H9 (cell line): ENCODE data around the gene GSTP1. TPM values are rescaled to one million over a fixed set of nuclear protein-coding genes. Genes with fewer than 3 reads are reported as not detected.

Experiments
- DNase-seq: peaks from one replicate; pipeline ENCODE4 v3.0.0-alpha.2; 2017
- H2AFZ ChIP-seq: one replicate; pipeline ENCODE4 v1.6.1; 2013; ENCODE audit warnings: mild to moderate bottlenecking, low read length, control low read depth, moderate library complexity
- H2AK5ac ChIP-seq: 2 replicates; pipeline ENCODE4 v1.6.1; 2013; ENCODE audit warnings: low read length, control low read depth, mixed read lengths; ENCODE audit not compliant: insufficient read length
- H2BK120ac ChIP-seq: one replicate; pipeline ENCODE4 v1.6.1; 2013; ENCODE audit warnings: low read depth, mild to moderate bottlenecking, low read length, control low read depth, inconsistent platforms; ENCODE audit not compliant: poor library complexity, severe bottlenecking
- H2BK12ac ChIP-seq: 2 replicates; pipeline ENCODE4 v1.6.1; 2013; ENCODE audit warnings: low read length, control low read depth, mixed read lengths, low read depth; ENCODE audit not compliant: insufficient read length
- H2BK15ac ChIP-seq: 2 replicates; pipeline ENCODE4 v1.6.1; 2013; ENCODE audit warnings: low read depth, low read length, control low read depth
- H2BK20ac ChIP-seq: one replicate; pipeline ENCODE4 v1.6.1; 2013; ENCODE audit warnings: low read depth, mild to moderate bottlenecking, low read length, control low read depth, inconsistent platforms; ENCODE audit not compliant: poor library complexity, severe bottlenecking
- H2BK5ac ChIP-seq: 2 replicates; pipeline ENCODE4 v1.6.1; 2013; ENCODE audit warnings: low read length, control low read depth, mixed read lengths; ENCODE audit not compliant: insufficient read length
- H3K14ac ChIP-seq: 2 replicates; pipeline ENCODE4 v1.6.1; 2013; ENCODE audit warnings: low read length, control low read depth; ENCODE audit not compliant: insufficient read depth
- H3K18ac ChIP-seq: 2 replicates; pipeline ENCODE4 v1.6.1; 2013; ENCODE audit warnings: low read depth, mild to moderate bottlenecking, mixed read lengths, low read length, control low read depth; ENCODE audit not compliant: insufficient read length
- H3K23ac ChIP-seq: 2 replicates; pipeline ENCODE4 v1.6.1; 2013; ENCODE audit warnings: low read length, control low read depth, mixed read lengths, low read depth; ENCODE audit not compliant: insufficient read length
- H3K23me2 ChIP-seq: 2 replicates; pipeline ENCODE4 v1.6.1; 2013; ENCODE audit warnings: low read depth, mild to moderate bottlenecking, mixed read lengths, low read length, control low read depth; ENCODE audit not compliant: insufficient read length, poor library complexity, severe bottlenecking
- H3K27ac ChIP-seq: 2 replicates; pipeline ENCODE4 v1.5.1; 2013; ENCODE audit warnings: low read length, control low read depth, mixed read lengths, low read depth; ENCODE audit not compliant: insufficient read length
- H3K27me3 ChIP-seq: 2 replicates; pipeline ENCODE4 v1.6.1; 2013; ENCODE audit warnings: low read length, control low read depth, inconsistent platforms; ENCODE audit not compliant: insufficient read depth
- H3K4ac ChIP-seq: 2 replicates; pipeline ENCODE4 v1.6.1; 2013; ENCODE audit warnings: low read depth, mild to moderate bottlenecking, control low read depth, inconsistent platforms, low read length, moderate library complexity
- H3K4me1 ChIP-seq: 2 replicates; pipeline ENCODE4 v1.6.1; 2013; ENCODE audit warnings: low read length, control low read depth, inconsistent platforms; ENCODE audit not compliant: insufficient read depth
- H3K4me2 ChIP-seq: 2 replicates; pipeline ENCODE4 v1.6.1; 2013; ENCODE audit warnings: low read length, control low read depth, mixed read lengths; ENCODE audit not compliant: insufficient read length, insufficient read depth
- H3K56ac ChIP-seq: 2 replicates; pipeline ENCODE4 v1.6.1; 2013; ENCODE audit warnings: low read depth, mild to moderate bottlenecking, mixed read lengths, low read length, control low read depth; ENCODE audit not compliant: insufficient read length
- H3K79me1 ChIP-seq: 2 replicates; pipeline ENCODE4 v1.6.1; 2013; ENCODE audit warnings: low read depth, mild to moderate bottlenecking, moderate library complexity, low read length, control low read depth, inconsistent platforms; ENCODE audit not compliant: insufficient read depth, poor library complexity, severe bottlenecking
- H3K79me2 ChIP-seq: 2 replicates; pipeline ENCODE4 v1.6.1; 2013; ENCODE audit warnings: low read length, control low read depth, inconsistent platforms; ENCODE audit not compliant: insufficient read depth
- H3K9ac ChIP-seq: 2 replicates; pipeline ENCODE4 v1.6.1; 2013; ENCODE audit warnings: low read length, control low read depth, mixed read lengths; ENCODE audit not compliant: insufficient read length; ENCODE audit errors: extremely low read depth
- H3K9me3 ChIP-seq: one replicate; pipeline ENCODE4 v1.6.1; 2013; ENCODE audit warnings: low read depth, low read length, inconsistent platforms; ENCODE audit not compliant: control insufficient read depth
- H3T11ph ChIP-seq: one replicate; pipeline ENCODE4 v1.6.1; 2013; ENCODE audit warnings: mild to moderate bottlenecking, low read length, control low read depth, inconsistent platforms
- H4K20me1 ChIP-seq: one replicate; pipeline ENCODE4 v1.6.1; 2013; ENCODE audit not compliant: control insufficient read depth, insufficient read length, insufficient read depth
- H4K5ac ChIP-seq: 2 replicates; pipeline ENCODE4 v1.6.1; 2013; ENCODE audit warnings: low read depth, mild to moderate bottlenecking, mixed read lengths, low read length, control low read depth; ENCODE audit not compliant: insufficient read length
- H4K8ac ChIP-seq: replicated peaks from 2 replicates; pipeline ENCODE4 v1.6.1; 2013; ENCODE audit warnings: low read length, control low read depth, mixed read lengths, low read depth; ENCODE audit not compliant: insufficient read length
- H4K91ac ChIP-seq: 2 replicates; pipeline ENCODE4 v1.6.1; 2013; ENCODE audit warnings: low read depth, mild to moderate bottlenecking, moderate library complexity, mixed read lengths, low read length, control low read depth; ENCODE audit not compliant: insufficient read length
- H3K27ac Mint-ChIP-seq, 3 experiments: 2 replicates in 2 of 3; 3 replicates in 1 of 3; pipeline ENCODE4 v1.8.0; 2020 to 2021; ENCODE audit warnings: mixed read lengths in 3 of 3, mild to moderate bottlenecking in 1 of 3, moderate library complexity in 1 of 3
- H3K27me3 Mint-ChIP-seq: 2 replicates; pipeline ENCODE4 v1.8.0; 2021; ENCODE audit warnings: low read depth, mild to moderate bottlenecking, moderate library complexity, mixed read lengths
- H3K36me3 Mint-ChIP-seq, 3 experiments: 2 replicates in 2 of 3; 3 replicates in 1 of 3; pipeline ENCODE4 v1.8.0; 2020 to 2021; ENCODE audit warnings: low read depth in 3 of 3, mixed read lengths in 3 of 3; ENCODE audit not compliant: insufficient read depth in 1 of 3
- H3K4me1 Mint-ChIP-seq, 2 experiments: 2 replicates each; pipeline ENCODE4 v1.8.0; 2020; ENCODE audit warnings: mixed read lengths in 2 of 2
- H3K4me3 Mint-ChIP-seq, 2 experiments: 2 replicates in 1 of 2; 3 replicates in 1 of 2; pipeline ENCODE4 v1.8.0; 2020 to 2021; ENCODE audit warnings: mild to moderate bottlenecking in 2 of 2, mixed read lengths in 2 of 2, moderate library complexity in 1 of 2
- H3K9me3 Mint-ChIP-seq, 2 experiments: 2 replicates in 1 of 2; 3 replicates in 1 of 2; pipeline ENCODE4 v1.8.0; 2020; ENCODE audit warnings: mild to moderate bottlenecking in 2 of 2, mixed read lengths in 2 of 2, moderate library complexity in 1 of 2
- WGBS: extraction: QIAGEN DNeasy Blood & Tissue Kit; methylation state at CpG from one replicate; pipeline ENCODE4 v1.1.7; 2013; ENCODE audit warnings: missing lambda C conversion rate, low lambda C conversion rate, mixed read lengths; ENCODE audit not compliant: insufficient read length; ENCODE audit errors: extremely low coverage; 5-methylcytosine and 5-hydroxymethylcytosine counted together
- total RNA-seq: library from RNA; stranded (reverse); gene quantifications from 2 replicates; pipeline ENCODE4 v1.2.1, GENCODE V29; 2021
- TF ChIP-seq, protein P1 (sequence below): fragments of 200-600 bp; sonication (generic); conservative IDR thresholded peaks from 3 replicates; pipeline ENCODE4 v1.8.0; 2021; ENCODE audit warnings: antibody characterized with exemption, mild to moderate bottlenecking

The GSTP1 gene
- total RNA-seq, 1 experiment from 2014 or later: 1,469 TPM

DNA sequence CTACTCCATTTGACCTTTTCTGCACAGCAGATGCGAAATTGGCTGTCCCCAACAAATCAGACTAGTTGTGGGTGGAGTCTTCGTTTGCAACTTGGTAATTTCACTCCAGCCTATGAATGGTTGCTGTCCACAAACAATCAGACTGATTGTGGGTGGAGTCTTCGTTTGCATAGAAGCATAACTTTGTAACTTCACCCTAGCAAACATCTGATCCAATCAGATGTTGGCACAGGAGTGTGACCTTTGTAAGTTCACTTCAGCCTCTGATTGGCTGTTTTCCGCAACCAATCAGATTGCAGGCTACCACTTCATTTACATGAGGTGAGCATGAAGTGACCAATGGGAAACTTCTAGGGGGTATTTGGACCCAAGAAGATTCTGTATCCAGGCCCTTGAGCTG, 44.1 kb upstream of the GSTP1 start:
- Histone ChIP-seq H2AK5ac (no peak overlapping the region), H3K14ac (no peak overlapping the region), H3K56ac (no peak overlapping the region), H4K91ac (no peak overlapping the region), H2BK20ac (no peak overlapping the region), H2BK15ac (no peak overlapping the region), H4K5ac (no peak overlapping the region), H3T11ph (no peak overlapping the region), H2AFZ (no peak overlapping the region), H3K18ac (no peak overlapping the region), H3K27ac (no peak overlapping the region), H3K79me2 (no peaks in the 10 kb centered on the region), H3K4ac (no peak overlapping the region), H4K8ac (no peak overlapping the region), H3K79me1 (no peaks in the 10 kb centered on the region), H4K20me1 (no peaks in the 10 kb centered on the region), H3K9ac (no peak overlapping the region), H3K23me2 (no peaks in the 10 kb centered on the region), H3K27me3 (no peaks in the 10 kb centered on the region), H3K23ac (no peak overlapping the region), H2BK120ac (no peak overlapping the region), H3K9me3 (peaks cover 3% of the 10 kb centered on the region), H3K4me1 (no peaks in the 10 kb centered on the region), H2BK5ac (no peak overlapping the region), H3K4me2 (no peak overlapping the region), H2BK12ac (no peak overlapping the region)
- Mint-ChIP-seq H3K27ac (no peak overlapping the region), H3K9me3 (peaks cover 16 to 20% of the 10 kb centered on the region in 2 experiments), H3K27me3 (peaks cover 10% of the 10 kb centered on the region), H3K4me1 (peaks cover 4 to 6% of the 10 kb centered on the region in 2 experiments), H3K4me3 (no peak overlapping the region), H3K36me3 (0 out of 7 replicates have a peak, but pooled peaks cover 0 to 1% (median 0%) of the 10 kb centered on the region in 3 experiments)
- TF ChIP-seq, protein P1, sequence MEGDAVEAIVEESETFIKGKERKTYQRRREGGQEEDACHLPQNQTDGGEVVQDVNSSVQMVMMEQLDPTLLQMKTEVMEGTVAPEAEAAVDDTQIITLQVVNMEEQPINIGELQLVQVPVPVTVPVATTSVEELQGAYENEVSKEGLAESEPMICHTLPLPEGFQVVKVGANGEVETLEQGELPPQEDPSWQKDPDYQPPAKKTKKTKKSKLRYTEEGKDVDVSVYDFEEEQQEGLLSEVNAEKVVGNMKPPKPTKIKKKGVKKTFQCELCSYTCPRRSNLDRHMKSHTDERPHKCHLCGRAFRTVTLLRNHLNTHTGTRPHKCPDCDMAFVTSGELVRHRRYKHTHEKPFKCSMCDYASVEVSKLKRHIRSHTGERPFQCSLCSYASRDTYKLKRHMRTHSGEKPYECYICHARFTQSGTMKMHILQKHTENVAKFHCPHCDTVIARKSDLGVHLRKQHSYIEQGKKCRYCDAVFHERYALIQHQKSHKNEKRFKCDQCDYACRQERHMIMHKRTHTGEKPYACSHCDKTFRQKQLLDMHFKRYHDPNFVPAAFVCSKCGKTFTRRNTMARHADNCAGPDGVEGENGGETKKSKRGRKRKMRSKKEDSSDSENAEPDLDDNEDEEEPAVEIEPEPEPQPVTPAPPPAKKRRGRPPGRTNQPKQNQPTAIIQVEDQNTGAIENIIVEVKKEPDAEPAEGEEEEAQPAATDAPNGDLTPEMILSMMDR: no peak
- no CpG with 5 or more reads among the region's 4 CpGs for WGBS
- no peak for DNase-seq
